ENCODE data around the gene CTU2.
A peak's percentile ranks its signal among the peaks of the same experiment; 100 is the strongest.

Gene CTU2

GRCh38 chr16:88681709-88682451, 24.4 kb upstream of the CTU2 start:
- DNase-seq = no peak

GRCh38 chr16:88684569-88685155, 21.6 kb upstream of the CTU2 start:
- no peak for DNase-seq

- DNase-seq = peak; percentile 59
These were observed 20.9 kb upstream of the CTU2 start for GRCh38 chr16:88685156-88686061.

DNA sequence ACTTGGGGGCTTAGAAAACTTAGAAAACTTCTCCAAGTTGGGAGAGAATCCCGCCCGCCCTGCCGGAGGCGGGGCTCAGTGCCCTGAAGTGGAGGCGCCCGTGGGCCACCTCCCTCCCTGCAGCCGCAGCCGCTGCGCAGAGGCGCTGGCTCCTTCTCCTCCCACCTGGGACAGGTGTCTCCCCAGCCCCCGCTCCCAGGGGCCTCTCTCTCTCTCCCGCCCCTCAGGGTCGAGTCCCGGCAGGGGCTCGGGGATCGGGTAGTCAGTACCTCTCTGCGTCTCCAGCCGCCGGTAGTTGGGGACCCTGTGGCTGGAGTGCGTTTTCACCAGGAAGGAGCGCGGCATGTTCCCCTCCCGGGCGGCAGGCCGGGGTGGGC, 20.3 kb upstream of the CTU2 start:
- no peak for DNase-seq

DNA sequence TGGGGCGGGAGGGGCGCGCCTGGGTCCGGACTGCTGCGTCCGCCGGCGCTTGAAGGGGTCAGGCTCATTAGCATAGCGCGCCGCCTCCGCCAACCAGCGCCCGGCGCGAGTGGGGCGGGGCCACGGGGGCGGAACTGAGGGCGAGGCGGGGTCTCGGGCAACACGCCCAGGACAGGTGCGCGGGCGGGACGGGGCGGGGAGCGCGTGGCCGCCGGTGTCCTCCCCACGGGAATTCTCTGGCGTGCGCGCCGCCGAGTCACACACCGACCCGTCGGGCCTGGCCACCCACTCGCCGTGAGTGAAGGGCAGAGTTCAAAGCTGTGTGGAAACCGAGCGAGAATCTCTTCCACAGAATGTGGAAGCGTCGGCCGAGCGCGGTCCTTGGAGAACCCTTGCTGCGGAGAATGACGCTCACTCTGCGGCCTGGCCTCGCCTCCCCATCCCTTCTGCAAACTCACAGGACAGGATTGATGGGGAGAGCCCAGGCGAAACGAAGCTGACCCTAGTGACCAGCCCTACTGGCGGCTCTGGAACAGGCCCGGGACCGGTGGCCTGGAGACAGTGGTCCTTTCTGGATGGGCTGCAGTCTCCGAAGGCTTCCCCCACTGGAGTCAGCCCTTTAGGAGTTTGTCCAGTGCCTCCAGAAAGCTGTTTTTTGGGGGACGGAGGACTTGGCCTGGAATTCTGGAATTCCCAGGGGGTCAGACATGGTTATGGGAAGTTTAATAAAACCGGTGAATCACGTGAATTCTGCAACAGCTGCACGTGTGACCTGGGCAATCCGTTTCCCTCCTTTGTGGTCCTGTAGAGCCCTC, 19.7 kb upstream of the CTU2 start, which contains the start of gene SNAI3:
Gene SNAI3, minus strand, starts transcription at position 69 of the 815 bp plus-strand sequence. CDS start 101 bp downstream, outside the sequence.
- DNase-seq = no peak

DNA sequence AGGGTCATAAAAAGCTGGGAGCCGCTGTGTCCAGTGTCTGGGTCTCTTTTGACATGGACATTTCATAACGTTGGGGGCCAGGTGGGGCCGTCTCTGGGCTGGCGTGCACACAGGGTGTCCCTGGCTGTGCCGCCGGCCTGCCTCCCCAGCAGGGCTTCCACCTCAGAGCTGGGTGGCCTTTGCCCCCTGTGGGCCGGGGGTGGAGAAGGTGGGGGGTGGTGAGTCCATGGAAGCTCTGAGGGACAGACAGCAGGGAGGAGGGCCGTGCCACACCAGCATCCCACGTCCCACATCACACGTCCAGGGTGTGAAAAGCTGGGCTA, 19.1 kb upstream of the CTU2 start:
- no peak for DNase-seq

- no peak for DNase-seq
These were observed 18.7 kb upstream of the CTU2 start for GRCh38 chr16:88687676-88688012.

GRCh38 chr16:88688013-88688778, 18.1 kb upstream of the CTU2 start:
- DNase-seq = no peak

- no peak for DNase-seq
These were observed 15.8 kb upstream of the CTU2 start for GRCh38 chr16:88690341-88691128.

DNA sequence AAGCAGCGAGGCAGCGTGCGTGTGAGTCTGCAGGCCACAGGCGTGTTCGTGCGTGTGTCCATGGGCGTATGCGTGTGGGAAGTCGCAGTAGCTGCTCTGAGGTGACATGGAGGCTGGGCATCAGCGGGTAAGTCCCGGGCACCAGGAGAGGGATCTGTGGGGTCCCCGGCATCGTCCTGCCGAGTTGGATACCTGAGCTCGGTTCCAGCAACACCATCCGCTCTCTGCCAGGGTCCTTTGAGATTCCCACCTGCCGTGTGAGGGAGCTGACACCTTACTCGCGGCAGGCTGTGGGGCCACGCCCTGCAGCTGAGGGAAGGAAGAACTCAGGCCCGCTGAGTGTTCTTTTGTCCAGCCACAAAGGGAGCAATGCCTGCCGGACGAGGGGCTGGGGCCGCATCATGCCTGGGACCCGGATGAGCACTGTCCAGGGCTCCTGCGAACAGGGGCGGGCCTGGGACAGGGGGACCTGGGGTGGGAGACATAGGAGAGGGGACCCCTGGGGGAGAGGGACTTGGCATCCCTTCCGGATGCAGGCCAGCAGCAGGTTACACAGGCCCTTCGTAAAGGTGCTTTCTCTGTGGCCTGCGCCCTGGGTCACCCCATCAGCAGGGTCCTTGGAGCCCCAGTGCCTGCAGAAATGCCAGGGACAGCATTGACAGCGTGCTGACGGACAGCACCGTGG, 15.0 kb upstream of the CTU2 start:
- DNase-seq = no peak

- DNase-seq = no peak
These were observed 14.3 kb upstream of the CTU2 start for GRCh38 chr16:88691924-88692560.

DNA sequence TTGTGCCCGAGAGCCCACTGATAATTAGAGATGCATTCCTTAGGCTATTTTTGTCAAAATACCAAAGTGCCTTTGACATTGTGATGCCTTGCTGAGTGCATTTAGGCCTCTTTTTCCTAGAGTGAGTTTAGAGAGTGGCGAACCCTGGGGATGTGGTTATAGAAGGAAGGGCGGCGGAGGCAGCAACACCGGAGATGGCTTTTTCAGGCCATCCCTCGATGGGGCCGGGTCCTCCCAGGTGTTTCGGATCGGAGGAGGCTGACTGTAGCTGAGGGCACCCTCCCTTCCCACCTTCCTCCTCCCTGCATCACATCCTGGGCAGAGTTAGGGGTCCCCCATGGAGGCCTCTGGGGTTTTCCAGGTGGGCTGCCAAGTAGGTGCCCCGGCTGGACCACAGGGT, 13.4 kb upstream of the CTU2 start:
- DNase-seq = no peak

- no peak for DNase-seq
These were observed 12.7 kb upstream of the CTU2 start for GRCh38 chr16:88693420-88694177.

GRCh38 chr16:88694221-88695087, 11.8 kb upstream of the CTU2 start:
- no peak for DNase-seq

DNA sequence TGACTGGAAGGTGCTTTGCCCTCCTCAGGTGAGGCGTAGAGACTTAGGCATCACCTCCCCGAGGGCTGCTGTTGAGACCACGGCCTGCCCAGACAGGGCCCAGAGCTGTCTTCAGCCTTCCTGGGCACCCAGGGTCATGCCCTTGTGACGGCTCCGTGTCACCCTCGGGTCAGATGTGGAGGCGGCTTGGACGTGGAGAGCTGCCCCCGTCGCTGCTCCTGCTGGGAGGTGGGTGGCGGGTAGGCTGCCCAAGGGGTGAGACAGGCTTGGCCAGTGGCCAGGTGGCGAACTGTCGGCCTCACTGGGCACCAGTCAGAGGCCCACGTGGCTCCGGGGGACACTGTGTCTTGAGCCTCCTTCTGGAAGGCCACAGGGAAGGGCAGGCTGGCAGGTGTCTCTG, 11.1 kb upstream of the CTU2 start:
- no peak for DNase-seq

DNA sequence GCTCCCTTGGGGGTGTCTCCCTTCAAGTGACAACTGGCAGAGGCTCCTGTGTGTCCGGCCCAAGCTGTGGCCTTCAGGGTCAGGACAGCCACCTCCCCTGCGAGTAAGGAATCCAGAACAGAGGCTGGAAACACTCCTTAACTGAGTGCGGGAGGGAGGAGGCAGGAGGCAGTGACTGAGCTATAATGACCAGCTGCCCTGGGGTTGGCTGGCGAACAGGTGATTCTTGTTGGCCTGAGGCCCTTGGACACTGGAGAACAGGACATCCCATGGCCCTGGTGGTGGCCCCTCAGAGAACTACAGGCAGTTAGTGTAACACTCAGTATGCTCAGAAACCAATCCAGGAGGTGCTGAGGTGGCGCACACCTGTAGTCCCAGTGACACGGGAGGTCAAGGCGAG, 10.6 kb upstream of the CTU2 start:
- DNase-seq = no peak

- DNase-seq = no peak
These were observed 9.9 kb upstream of the CTU2 start for GRCh38 chr16:88696441-88696840.

DNA sequence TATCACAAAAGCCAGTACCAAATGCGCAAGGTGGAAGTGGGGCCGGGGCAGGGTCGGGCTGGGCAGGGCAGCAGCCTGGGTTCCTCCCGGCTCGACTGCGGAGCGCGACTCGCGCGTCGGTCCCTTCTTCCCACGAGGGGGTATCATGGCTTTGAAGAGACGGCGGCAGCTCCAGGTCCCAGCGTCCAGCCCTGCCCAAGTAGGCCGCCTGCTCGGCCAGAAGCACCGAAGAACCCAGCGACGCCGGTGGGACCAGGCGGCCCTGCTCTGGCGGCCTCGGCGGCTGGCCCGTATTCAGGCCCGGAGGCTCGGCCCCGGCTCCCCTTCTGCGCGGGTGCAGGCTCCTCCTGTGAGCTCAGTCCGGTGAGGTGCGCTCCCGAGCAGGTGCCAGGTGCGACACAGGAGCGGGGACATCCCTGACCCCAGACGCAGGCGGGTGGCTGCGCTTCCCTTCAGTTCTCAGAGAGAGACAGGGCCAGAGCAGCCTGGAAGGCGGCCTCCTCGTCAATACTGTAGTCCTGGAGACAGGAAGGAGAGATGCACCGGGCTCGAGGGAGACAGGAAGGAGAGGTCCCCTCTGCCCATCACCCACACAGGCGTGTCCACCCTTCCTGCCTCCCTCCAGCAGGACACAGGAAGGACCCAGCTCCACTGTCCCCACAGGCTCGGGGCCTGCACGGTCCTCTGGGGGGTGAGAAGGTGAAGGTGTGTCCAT, 9.0 kb upstream of the CTU2 start:
- DNase-seq = no peak

Measured in fibroblast of skin of right quadriceps (primary cell).